ENCODE data around the gene CDH11. TPM values are rescaled to one million over a fixed set of nuclear protein-coding genes. Genes with fewer than 3 reads are reported as not detected.

Gene CDH11
- total and polyA plus RNA-seq, 10 of the 15 experiments (the other 5 are each of a cell fraction or from before 2014, with no cell fraction given) = 0.31 to 9.7 (median 0.87) TPM

DNA sequence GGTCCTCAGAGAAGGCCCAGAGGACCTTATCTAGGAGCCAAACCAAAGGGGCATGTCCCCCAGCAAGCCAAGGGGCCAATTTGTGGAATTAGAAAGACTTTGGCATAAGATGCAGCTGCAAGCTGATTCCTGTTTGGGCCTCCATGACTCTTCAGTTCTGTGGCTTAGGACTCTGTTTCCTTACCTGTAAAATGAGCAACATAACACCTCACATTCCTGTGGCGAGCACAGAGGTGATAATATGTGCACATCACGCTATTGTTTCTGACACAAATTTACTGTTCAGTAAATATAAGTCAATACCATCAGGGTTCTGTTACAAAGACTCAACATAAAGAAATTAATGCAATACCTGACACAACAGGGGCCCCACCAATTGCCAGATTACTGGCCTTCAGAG lies 57.7 kb downstream of the CDH11 start:
- DNase-seq (ENCODE audit: low read depth, low spot score) (no peak), FAIRE-seq (no peak), ATAC-seq (no peak)
- CTCF ChIA-PET = interaction anchor here (1.1 kb wide), 1 partner anchor 14 kb away, joined by 3 read pairs; no protein-coding TSS in a partner anchor
- no peak overlapping the region for H3K4me2 ChIP-seq (ENCODE audit: control insufficient read depth, insufficient read depth)
- POLR2A ChIA-PET = no interaction called here
- H3K36me3 ChIP-seq (ENCODE audit: control insufficient read depth in 2 of 2, insufficient read depth in 2 of 2, low read length in 1 of 2) = no peaks in the 10 kb centered on the region
- no peak overlapping the region for H3K4me3 ChIP-seq
- no TSS peak for BruUV-seq (replicated peaks)
- SMC1A ChIA-PET (ENCODE audit: uncharacterized antibody, unreplicated experiment) = no interaction called here
- intact Hi-C loops (cut with micrococcal nuclease; ENCODE audit: unreplicated experiment) = no loop called here
- RAD21 ChIA-PET (ENCODE audit: unreplicated experiment) = no interaction called here
- in situ Hi-C loops (cut with MboI) = no loop called here
- 0% methylated on average over 2 of the region's 2 CpGs for WGBS (ENCODE audit: insufficient coverage, insufficient replicate concordance, low lambda C conversion rate, missing lambda C conversion rate)
- no peaks in the 10 kb centered on the region for H4K20me1 ChIP-seq (ENCODE audit: control insufficient read depth, insufficient read depth)
- no peaks in the 10 kb centered on the region for H3K4me1 ChIP-seq (ENCODE audit: control insufficient read depth, insufficient read depth, low read length)
- H3K27me3 ChIP-seq (replicated peaks in 1 of 2; ENCODE audit: control insufficient read depth in 2 of 2, insufficient read depth in 2 of 2, low read length in 1 of 2) = no peaks in the 10 kb centered on the region
- H3K27ac ChIP-seq (ENCODE audit: control insufficient read depth, insufficient read depth) = no peak overlapping the region
- H2AFZ ChIP-seq (ENCODE audit: control insufficient read depth, low read depth, low read length) = no peak overlapping the region
- no peaks in the 10 kb centered on the region for H3K79me2 ChIP-seq (ENCODE audit: control insufficient read depth, insufficient read depth, low read length)
- no peak overlapping the region for H3K9ac ChIP-seq (ENCODE audit: control insufficient read depth, insufficient read depth, low read length)
- no peaks in the 10 kb centered on the region for H3K9me3 ChIP-seq (replicated peaks; ENCODE audit: control insufficient read depth, insufficient read depth, low read length)
- TF ChIP-seq NFYB (IDR thresholded peaks at IDR 0.05; ENCODE audit: insufficient read depth, low read depth, low read length) = no peak
- no peak for TF ChIP-seq HDAC2 (IDR thresholded peaks at IDR 0.05)
- TF ChIP-seq KAT2A (conservative IDR thresholded peaks at IDR 0.05; ENCODE audit: control insufficient read depth, low read depth, low read length) = no peak
- TF ChIP-seq CEBPZ (IDR thresholded peaks at IDR 0.05; ENCODE audit: low read depth, low read length) = no peak
- no peak for TF ChIP-seq POLR2AphosphoS2 (IDR thresholded peaks at IDR 0.05; ENCODE audit: low read depth, low read length)
- TF ChIP-seq ESRRA (IDR thresholded peaks at IDR 0.05; ENCODE audit: low read length) = no peak
- no peak for TF ChIP-seq ZNF217 (IDR thresholded peaks at IDR 0.05)
- TF ChIP-seq MXI1 (IDR thresholded peaks at IDR 0.05; ENCODE audit: low read depth, low read length) = no peak
- TF ChIP-seq SMARCA5 (IDR thresholded peaks at IDR 0.05) = no peak
- no peak for TF ChIP-seq SREBF1 (IDR thresholded peaks at IDR 0.05; ENCODE audit: low read length)
- TF ChIP-seq NKRF (conservative IDR thresholded peaks at IDR 0.05) = no peak
- TF ChIP-seq SUPT20H (IDR thresholded peaks at IDR 0.05; ENCODE audit: borderline replicate concordance, control insufficient read depth, low read depth, low read length) = no peak
- TF ChIP-seq SUZ12 (IDR thresholded peaks at IDR 0.05; ENCODE audit: unreplicated experiment) = no peak
- TF ChIP-seq NRF1 (conservative IDR thresholded peaks at IDR 0.05; ENCODE audit: low read depth, low read length) = no peak
- TF ChIP-seq, protein P1, sequence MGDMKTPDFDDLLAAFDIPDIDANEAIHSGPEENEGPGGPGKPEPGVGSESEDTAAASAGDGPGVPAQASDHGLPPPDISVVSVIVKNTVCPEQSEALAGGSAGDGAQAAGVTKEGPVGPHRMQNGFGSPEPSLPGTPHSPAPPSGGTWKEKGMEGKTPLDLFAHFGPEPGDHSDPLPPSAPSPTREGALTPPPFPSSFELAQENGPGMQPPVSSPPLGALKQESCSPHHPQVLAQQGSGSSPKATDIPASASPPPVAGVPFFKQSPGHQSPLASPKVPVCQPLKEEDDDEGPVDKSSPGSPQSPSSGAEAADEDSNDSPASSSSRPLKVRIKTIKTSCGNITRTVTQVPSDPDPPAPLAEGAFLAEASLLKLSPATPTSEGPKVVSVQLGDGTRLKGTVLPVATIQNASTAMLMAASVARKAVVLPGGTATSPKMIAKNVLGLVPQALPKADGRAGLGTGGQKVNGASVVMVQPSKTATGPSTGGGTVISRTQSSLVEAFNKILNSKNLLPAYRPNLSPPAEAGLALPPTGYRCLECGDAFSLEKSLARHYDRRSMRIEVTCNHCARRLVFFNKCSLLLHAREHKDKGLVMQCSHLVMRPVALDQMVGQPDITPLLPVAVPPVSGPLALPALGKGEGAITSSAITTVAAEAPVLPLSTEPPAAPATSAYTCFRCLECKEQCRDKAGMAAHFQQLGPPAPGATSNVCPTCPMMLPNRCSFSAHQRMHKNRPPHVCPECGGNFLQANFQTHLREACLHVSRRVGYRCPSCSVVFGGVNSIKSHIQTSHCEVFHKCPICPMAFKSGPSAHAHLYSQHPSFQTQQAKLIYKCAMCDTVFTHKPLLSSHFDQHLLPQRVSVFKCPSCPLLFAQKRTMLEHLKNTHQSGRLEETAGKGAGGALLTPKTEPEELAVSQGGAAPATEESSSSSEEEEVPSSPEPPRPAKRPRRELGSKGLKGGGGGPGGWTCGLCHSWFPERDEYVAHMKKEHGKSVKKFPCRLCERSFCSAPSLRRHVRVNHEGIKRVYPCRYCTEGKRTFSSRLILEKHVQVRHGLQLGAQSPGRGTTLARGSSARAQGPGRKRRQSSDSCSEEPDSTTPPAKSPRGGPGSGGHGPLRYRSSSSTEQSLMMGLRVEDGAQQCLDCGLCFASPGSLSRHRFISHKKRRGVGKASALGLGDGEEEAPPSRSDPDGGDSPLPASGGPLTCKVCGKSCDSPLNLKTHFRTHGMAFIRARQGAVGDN (IDR thresholded peaks at IDR 0.05) = no peak
- TF ChIP-seq NBN (IDR thresholded peaks at IDR 0.05) = no peak
- no peak for TF ChIP-seq BMI1 (IDR thresholded peaks at IDR 0.05; ENCODE audit: borderline replicate concordance)

Measured in GM12878 (cell line).